Kidney (tissue), 14 donors: ENCODE measurements around the gene STAG2. TPM values are rescaled to one million over a fixed set of nuclear protein-coding genes. Genes with fewer than 3 reads are reported as not detected.

Experiments used
- DNase-seq, 5 donors: peaks; one replicate each; pipeline ENCODE4 v3.0.0-alpha.2; 2013 to 2020
- FAIRE-seq: peaks from 2 replicates; lab custom pipeline; 2012; peaks lifted over from hg19 to GRCh38; lab: Jason Lieb, UNC
- H3K27ac ChIP-seq, 2 donors: one replicate each; pipeline ENCODE4 v1.7.0; 2013; ENCODE audit warnings: low read depth in 2 of 2, low read length in 2 of 2, inconsistent platforms in 1 of 2
- H3K27me3 ChIP-seq: one replicate; pipeline ENCODE4 v1.7.1; 2013; ENCODE audit warnings: low read length, inconsistent platforms; ENCODE audit not compliant: control insufficient read depth, insufficient read depth
- H3K36me3 ChIP-seq, 3 donors: one replicate each; pipeline versions ENCODE4 v1.7.0 to v1.7.1; 2013; ENCODE audit warnings: low read length in 3 of 3, control low read depth in 1 of 3, inconsistent platforms in 1 of 3; ENCODE audit not compliant: insufficient read depth in 3 of 3, control insufficient read depth in 2 of 3
- H3K4me1 ChIP-seq, 3 donors: one replicate each; pipeline versions ENCODE4 v1.7.0 to v1.7.1; 2013; ENCODE audit warnings: low read length in 3 of 3, inconsistent platforms in 1 of 3, low read depth in 1 of 3; ENCODE audit not compliant: control insufficient read depth in 2 of 3, insufficient read depth in 2 of 3
- H3K4me3 ChIP-seq, 3 donors: one replicate each; pipeline versions ENCODE4 v1.7.0 to v1.8.1; 2013; ENCODE audit warnings: low read length in 3 of 3, control low read depth in 1 of 3, inconsistent platforms in 1 of 3
- H3K9ac ChIP-seq, 3 donors: one replicate each; pipeline versions ENCODE4 v1.7.0 to v1.7.1; 2013; ENCODE audit warnings: low read length in 3 of 3, control low read depth in 1 of 3, inconsistent platforms in 1 of 3
- H3K9me3 ChIP-seq, 3 donors: one replicate each; pipeline versions ENCODE4 v1.7.0 to v1.7.1; 2013; ENCODE audit warnings: low read length in 3 of 3, control low read depth in 1 of 3, inconsistent platforms in 1 of 3; ENCODE audit not compliant: control insufficient read depth in 2 of 3, insufficient read depth in 1 of 3
- intact Hi-C: fragments of 100-400 bp; cut with DNase I; formaldehyde crosslinking; loops from one replicate; pipeline ENCODE4 v1.11.1; 2022
- polyA plus RNA-seq: library from polyadenylated mRNA; stranded (reverse); fragments of 350-450 nt; fragmentation: Illumina TruSeq; extraction: RNeasy Lipid Tissue Mini Kit (QIAGEN cat#74804); gene quantifications from one replicate; pipeline ENCODE4 v1.2.3, GENCODE V29; 2014; ENCODE audit warnings: low read depth, low replicate concordance; ENCODE audit not compliant: insufficient read depth
- total RNA-seq: library from RNA; stranded (reverse); fragmentation: NEBNext Ultra II Directional; extraction: Animal tissue kit (Norgen Biotek cat#: 25700); gene quantifications from one replicate; pipeline ENCODE4 v1.2.1, GENCODE V29; 2021
- TF ChIP-seq, protein P1 (sequence below): IDR thresholded peaks from 3 replicates; pipeline ENCODE4 v1.5.1; 2012; ENCODE audit warnings: mild to moderate bottlenecking, moderate library complexity, borderline replicate concordance; ENCODE audit not compliant: insufficient read depth; ENCODE audit errors: extremely low read depth
- donor health status: control.
- donor health status: control.
- donor health status: control.
- donor health status: control.
- donor health status: control.
- donor health status: DM: yes; HTN: yes; CAD: no.
- donor health status: Normal renal cell carcinoma (clear cell type).

The STAG2 gene
- total and polyA plus RNA-seq, 2 donors from 2014 or later, result 18.2 to 66.0 TPM

DNA sequence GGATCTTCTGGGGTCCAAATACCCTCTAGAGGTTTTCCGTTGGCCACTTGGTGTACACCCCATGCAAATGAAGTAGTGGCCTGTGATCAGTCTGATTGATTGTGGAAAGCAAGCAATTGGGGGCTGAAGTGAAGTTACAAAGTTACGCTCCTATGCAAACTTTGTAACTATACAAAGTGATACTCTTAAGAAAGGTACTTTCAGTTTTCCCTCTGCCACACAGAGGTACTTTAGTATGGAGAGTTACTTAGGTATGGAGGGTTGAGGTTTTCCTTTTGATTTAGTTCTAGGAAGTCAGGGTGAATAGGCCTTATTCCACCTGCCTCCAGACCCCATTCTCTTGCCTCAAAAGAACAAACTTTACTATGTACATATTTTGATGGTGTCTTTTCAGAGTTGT, 28.7 kb downstream of the STAG2 start:
- DNase-seq, result no peak
- no peaks in the 10 kb centered on the region for H3K9me3 ChIP-seq
- intact Hi-C loops, result no loop called here

DNA sequence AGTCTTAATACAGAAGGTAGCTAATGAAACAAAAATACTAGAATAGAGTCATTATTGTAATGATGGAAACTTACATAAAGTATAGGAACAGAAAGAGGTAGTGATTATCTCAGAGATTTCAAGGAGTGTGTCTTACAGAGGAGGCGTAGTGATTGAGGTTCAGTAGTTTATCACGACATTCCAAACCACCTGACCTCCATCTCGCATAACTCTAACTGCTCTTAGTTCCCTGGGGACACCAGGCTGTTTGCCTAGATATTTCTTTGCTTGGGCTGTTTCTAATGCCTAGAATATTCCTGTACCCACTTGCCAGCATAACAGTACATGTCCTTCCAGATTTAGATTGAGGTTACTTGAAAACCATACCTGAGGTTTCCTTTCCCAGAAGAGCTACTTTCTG, 29.1 kb downstream of the STAG2 start:
- intact Hi-C loops, result no loop called here
- Histone ChIP-seq H3K4me1 (no peaks in the 10 kb centered on the region), H3K9me3 (no peaks in the 10 kb centered on the region), H3K36me3 (no peaks in the 10 kb centered on the region), H3K27ac (no peak overlapping the region), H3K4me3 (no peak overlapping the region), H3K9ac (no peak overlapping the region), H3K27me3 (no peaks in the 10 kb centered on the region)
- TF ChIP-seq, protein P1, sequence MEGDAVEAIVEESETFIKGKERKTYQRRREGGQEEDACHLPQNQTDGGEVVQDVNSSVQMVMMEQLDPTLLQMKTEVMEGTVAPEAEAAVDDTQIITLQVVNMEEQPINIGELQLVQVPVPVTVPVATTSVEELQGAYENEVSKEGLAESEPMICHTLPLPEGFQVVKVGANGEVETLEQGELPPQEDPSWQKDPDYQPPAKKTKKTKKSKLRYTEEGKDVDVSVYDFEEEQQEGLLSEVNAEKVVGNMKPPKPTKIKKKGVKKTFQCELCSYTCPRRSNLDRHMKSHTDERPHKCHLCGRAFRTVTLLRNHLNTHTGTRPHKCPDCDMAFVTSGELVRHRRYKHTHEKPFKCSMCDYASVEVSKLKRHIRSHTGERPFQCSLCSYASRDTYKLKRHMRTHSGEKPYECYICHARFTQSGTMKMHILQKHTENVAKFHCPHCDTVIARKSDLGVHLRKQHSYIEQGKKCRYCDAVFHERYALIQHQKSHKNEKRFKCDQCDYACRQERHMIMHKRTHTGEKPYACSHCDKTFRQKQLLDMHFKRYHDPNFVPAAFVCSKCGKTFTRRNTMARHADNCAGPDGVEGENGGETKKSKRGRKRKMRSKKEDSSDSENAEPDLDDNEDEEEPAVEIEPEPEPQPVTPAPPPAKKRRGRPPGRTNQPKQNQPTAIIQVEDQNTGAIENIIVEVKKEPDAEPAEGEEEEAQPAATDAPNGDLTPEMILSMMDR, result no peak
- FAIRE-seq (no peak), DNase-seq (no peak)

More for the DNA sequence above, 28.7 kb downstream of the STAG2 start:
- no peak for FAIRE-seq
- no peak overlapping the region for H3K27ac ChIP-seq
- H3K9ac ChIP-seq, result no peak overlapping the region
- H3K27me3 ChIP-seq, result no peaks in the 10 kb centered on the region
- TF ChIP-seq, protein P1, result no peak
- H3K4me3 ChIP-seq, result no peak overlapping the region
- no peaks in the 10 kb centered on the region for H3K36me3 ChIP-seq
- no peaks in the 10 kb centered on the region for H3K4me1 ChIP-seq

DNA sequence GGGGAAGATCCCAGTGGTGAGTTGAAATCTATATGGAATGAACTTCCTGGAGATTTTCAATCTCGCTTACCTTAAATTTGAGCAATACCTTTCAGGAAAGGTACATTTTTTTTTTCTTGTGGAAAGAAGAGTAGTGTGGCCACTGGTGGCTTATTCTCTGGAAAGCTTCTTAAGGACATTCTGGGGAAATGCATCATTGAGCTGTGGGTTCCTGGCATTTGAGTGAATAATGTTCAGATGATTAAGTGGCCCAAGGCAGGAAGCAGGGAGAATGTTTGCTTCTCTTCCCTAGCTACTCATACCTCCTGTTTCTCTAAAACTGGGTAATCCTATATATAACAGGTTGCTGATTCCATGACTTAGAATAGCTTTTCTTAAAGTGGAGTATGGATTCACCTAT, 31.8 kb downstream of the STAG2 start:
- no peaks in the 10 kb centered on the region for H3K9me3 ChIP-seq
- no peaks in the 10 kb centered on the region for H3K27me3 ChIP-seq
- no peaks in the 10 kb centered on the region for H3K36me3 ChIP-seq
- H3K4me1 ChIP-seq, result no peaks in the 10 kb centered on the region
- FAIRE-seq (no peak), DNase-seq (peak in 1 of 5 donors; percentile 14)
- intact Hi-C loops, result no loop called here
- TF ChIP-seq, protein P1, result no peak
- no peak overlapping the region for H3K9ac ChIP-seq
- H3K4me3 ChIP-seq, result no peak overlapping the region
- H3K27ac ChIP-seq, result no peak overlapping the region
